Keratinocyte (primary cell): Measurements from ENCODE around the gene HEPHL1.

Experiments
- CTCF ChIP-seq, 3 experiments: IDR thresholded peaks in 1 of 3; conservative IDR thresholded peaks in 1 of 3; optimal IDR thresholded peaks in 1 of 3; 2 replicates in 2 of 3; 3 replicates in 1 of 3; pipeline versions ENCODE3 to v1.5.1; 2011; ENCODE audit warnings: low read length in 3 of 3, mild to moderate bottlenecking in 3 of 3, moderate library complexity in 2 of 3, control low read depth in 1 of 3, inconsistent platforms in 1 of 3; ENCODE audit not compliant: insufficient read depth in 2 of 3; ENCODE audit errors: extremely low read depth in 1 of 3
- EZH2 ChIP-seq: IDR thresholded peaks from one replicate; pipeline ENCODE4 v1.6.1; 2012; ENCODE audit warnings: inconsistent platforms, mild to moderate bottlenecking, low read length, moderate library complexity

- TF ChIP-seq CTCF (optimal IDR thresholded peaks at IDR 0.05 in 1 of 3, IDR thresholded peaks at IDR 0.05 in 1 of 3, conservative IDR thresholded peaks at IDR 0.05 in 1 of 3; ENCODE audit: extremely low read depth in 1 of 3, insufficient read depth in 2 of 3, low read length in 3 of 3) (no peak), EZH2 (no peak)
Observed at GRCh38 chr11:94147433-94147845, 126.3 kb downstream of the HEPHL1 start.
